HG03175 (cell line): ENCODE results near the gene PHF2.

Experiments used
- ATAC-seq: cut with Tn5 transposase; IDR thresholded peaks from one replicate; pipeline ENCODE4 v1.9.1; 2021; ENCODE audit warnings: mild to moderate bottlenecking, moderate library complexity; ENCODE audit not compliant: unreplicated experiment

Gene PHF2

GRCh38 chr9:93576258-93577077, at the start of gene PHF2:
Gene PHF2 (plus strand): TSS chr9:93576584. CDS start chr9:93576774, 190 bp downstream.
- ATAC-seq: peak; percentile 40

- no peak for ATAC-seq
Measured at GRCh38 chr9:93531374-93531773, 45.0 kb upstream of the PHF2 start.

- ATAC-seq: no peak
Measured at GRCh38 chr9:93532141-93532540, 44.2 kb upstream of the PHF2 start.

DNA sequence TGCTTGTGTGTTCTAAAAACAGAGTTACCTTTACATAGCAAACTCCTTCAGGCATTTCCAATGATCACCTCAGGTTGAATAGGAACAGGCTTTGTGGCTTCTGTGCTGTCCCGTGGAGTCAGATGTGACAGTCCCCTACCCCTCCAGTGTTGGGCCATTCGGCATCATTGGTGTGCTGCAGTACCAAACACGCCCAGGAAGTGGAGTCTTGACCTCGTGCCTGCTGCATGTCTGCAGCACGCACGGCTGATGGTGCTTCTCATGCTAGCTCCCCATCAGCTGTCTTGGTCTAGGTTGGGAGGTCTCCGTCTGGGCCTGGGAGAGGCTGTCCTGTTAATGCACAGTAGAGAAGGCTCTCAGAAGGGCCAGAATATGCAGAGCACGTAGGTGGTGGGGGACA, 42.5 kb upstream of the PHF2 start:
- no peak for ATAC-seq

DNA sequence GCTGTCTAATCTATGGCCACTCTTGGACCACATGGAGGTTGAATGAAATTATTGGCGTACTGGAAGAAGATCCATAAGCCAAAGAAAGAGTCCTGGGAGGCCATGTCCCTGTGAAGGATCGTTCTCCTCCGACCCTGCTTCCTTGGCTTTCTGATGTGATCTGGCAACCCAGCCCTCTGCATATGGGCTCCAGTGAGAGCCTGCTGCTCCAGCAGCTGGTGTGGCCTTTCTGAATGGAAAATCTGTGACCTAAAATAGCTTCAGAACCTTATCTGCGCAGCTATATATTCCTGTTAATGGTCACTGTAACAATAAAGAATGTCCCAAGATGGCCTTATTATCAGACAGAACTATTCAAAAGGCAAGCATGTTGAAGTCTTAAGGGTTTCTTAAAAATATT, 40.2 kb upstream of the PHF2 start:
- no peak for ATAC-seq

DNA sequence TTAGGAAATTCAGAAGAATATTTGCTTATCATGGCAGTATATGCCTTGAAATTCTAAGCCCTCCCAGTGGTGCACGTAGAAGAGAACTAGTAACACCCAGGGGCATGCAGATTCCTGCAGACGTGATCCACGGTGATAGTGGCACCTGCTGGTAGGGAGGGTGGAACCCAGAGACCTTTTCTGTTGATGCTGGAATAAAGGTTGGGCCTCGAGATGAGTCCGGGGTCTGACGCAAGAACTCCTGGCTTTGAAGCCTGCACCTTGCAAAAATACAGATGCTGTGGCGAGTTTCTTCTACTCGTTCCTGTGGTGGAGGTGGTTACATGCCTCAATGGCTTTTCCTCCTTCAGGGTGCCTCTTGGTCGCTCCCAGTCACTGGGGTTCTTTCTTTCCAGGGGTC, 39.5 kb upstream of the PHF2 start:
- no peak for ATAC-seq

GRCh38 chr9:93540305-93540704, 36.1 kb upstream of the PHF2 start:
- ATAC-seq: no peak

- no peak for ATAC-seq
Measured at GRCh38 chr9:93541005-93541404, 35.4 kb upstream of the PHF2 start.

DNA sequence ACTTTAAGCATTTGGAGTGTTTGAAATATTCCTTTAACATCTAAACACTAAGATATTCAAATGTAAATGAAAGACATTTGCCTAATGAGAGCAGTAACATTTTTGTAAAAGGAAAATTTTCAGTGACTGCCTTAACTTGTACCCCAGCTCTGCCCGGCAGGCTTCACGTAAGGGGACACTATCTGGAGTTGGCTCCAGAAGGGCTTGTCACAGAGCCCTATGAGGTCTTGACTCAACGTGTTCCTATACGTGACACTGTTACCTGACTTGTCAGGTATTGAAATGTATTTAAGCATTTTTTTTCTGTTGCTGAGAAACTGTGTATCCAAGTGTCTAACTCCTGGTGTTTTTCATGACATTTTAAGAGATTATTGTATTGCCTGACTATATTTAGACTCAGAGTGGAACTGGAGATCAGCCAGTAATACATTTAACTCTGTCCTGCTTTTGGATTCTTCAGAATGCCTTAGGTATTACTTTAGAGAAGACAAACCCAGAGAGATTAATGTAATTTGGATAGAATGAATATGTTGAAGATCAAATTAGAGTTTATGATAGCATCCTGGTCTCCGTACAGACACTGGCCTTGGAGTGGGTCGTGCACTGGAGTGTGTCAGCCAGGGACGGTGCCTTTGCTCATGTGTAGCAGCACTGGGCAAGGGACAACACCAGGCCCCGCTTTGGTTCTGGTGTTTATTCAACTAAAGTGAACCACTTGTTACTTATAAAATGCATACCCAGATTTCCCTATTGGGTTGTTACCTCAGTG, 34.6 kb upstream of the PHF2 start:
- ATAC-seq: no peak

GRCh38 chr9:93543117-93543516, 33.3 kb upstream of the PHF2 start:
- ATAC-seq: no peak

DNA sequence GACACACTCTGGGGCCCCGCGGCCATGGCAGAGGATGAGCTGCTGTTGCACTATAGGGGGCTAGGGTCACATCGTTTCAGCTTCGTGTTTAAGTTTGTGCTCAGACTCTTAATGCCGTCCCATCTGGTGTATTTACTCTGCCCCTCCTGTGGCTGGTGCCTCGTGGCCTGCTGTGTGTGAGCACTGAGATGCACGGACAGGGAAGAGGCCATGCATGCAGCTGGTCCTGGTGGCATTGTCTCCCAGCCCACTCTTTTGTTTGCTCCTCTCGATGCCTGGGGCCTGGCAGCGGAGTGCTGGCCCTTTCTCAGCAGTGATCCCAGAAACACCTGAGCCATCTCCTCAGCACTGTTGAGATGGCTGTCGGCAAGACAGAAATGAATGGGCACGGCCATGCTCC, 30.0 kb upstream of the PHF2 start:
- ATAC-seq: no peak

DNA sequence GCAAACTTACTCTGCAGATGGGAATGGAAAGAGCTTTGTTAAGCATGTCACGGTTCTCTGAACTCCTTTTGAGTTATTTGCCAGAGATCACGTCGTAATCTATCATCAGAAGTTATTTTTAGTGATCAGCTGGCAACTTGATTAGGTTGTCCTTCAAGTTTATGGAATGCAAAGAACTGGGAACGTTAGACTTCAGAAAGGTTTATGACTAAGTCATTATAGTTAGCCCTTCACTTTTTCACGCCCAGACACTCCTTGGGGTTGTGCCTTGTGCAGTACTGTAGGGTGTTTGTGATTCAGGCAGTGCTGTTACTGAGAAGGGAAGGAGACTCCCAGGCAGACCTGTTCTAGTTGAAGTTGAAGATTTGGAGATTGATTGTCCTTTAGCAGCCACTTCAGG, 26.8 kb upstream of the PHF2 start:
- no peak for ATAC-seq

GRCh38 chr9:93552923-93553322, 23.5 kb upstream of the PHF2 start:
- no peak for ATAC-seq

DNA sequence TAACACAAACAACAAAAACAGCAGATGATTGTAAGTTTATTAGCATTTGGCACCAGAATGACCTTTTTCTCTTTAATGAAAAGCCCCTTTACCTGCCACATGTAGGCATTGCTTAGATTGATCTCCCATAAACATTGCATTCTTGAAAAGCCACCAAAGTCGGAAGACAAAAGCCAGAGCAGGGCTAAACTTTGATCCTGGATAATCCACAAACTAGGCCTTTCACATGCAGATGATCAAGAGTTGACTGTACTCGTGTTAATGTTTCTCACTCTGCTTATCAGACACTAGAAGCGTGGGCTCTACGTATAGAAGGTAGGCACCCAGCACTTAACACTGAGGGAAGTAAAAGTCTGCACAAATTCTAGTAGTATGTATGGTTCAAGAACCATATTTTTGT, 21.0 kb upstream of the PHF2 start:
- ATAC-seq: no peak

GRCh38 chr9:93557366-93558137, 18.8 kb upstream of the PHF2 start:
- no peak for ATAC-seq

- ATAC-seq: no peak
Measured at GRCh38 chr9:93558503-93558902, 17.9 kb upstream of the PHF2 start.

DNA sequence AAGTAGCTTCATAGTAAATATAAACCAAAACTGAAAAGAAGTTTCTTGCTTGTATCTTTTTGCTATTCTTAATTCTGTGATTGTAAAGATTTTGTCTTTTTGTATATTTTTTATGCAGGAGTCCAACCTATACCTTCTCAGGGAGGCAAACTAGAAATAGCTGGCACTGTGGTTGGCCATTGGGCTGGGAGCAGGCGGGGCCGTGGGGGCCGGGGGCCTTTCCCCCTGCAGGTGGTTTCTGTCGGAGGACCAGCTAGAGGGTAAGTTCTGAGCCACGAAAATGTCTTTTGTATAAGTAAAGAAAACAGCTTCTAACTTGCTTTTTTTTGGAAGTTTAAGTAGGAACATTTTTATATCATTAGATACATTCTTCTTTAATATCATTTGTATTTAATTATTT, 15.4 kb upstream of the PHF2 start:
- no peak for ATAC-seq

- no peak for ATAC-seq
Measured at GRCh38 chr9:93562157-93562556, 14.2 kb upstream of the PHF2 start.

DNA sequence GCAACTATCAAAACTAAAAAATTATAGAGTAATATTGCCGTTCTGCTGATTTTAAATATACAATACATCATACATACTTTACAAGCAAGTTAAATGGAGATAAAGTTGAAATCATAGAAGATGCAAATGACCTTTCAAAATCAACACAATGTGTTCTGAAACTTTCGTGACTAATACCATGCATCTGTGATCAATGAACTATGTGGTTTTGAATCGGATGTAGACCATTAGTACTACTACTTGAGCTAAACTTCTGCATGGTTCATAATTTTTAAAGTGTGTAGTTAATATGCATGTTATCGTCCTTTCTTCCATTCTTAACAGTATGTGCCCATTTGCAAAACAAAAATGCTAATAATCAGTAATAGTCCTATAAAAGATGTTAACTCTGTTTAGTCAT, 11.3 kb upstream of the PHF2 start:
- ATAC-seq: no peak

GRCh38 chr9:93566408-93567270, 9.7 kb upstream of the PHF2 start:
- ATAC-seq: peak; percentile 91
